GM12891 (cell line): Measurements from ENCODE around the gene CD248.
"Not testable (repeated sequence)": the region's sequence is repeated elsewhere in the genome, so short reads cannot be mapped to it uniquely, and the experiment has no call there.

Experiments used
- POLR2A ChIP-seq: IDR thresholded peaks from 2 replicates; pipeline ENCODE4 v1.6.1; 2011; ENCODE audit warnings: low read depth, low read length, control low read depth
- POLR2AphosphoS5 ChIP-seq: IDR thresholded peaks from 2 replicates; pipeline ENCODE4 v1.6.1; 2011; ENCODE audit warnings: low read depth, low read length, control low read depth
- TAF1 ChIP-seq: IDR thresholded peaks from 2 replicates; pipeline ENCODE4 v1.6.1; 2011; ENCODE audit warnings: low read depth, low read length, control low read depth

GRCh38 chr11:66310803-66311440 is 5.9 kb downstream of the CD248 start:
- TF ChIP-seq POLR2AphosphoS5, POLR2A, TAF1: not testable (repeated sequence)
